K562 (cell line): ENCODE measurements around the gene AHSG. TPM values are rescaled to one million over a fixed set of nuclear protein-coding genes. Genes with fewer than 3 reads are reported as not detected.

Source experiments
- ATAC-seq: fragments of 200-7000 bp; cut with Tn5 transposase; 3 replicates; pipeline ENCODE4 v1.9.1; 2020; ENCODE audit warnings: moderate library complexity
- BruUV-seq: library from RNA; stranded (reverse); fragments of 400-500 nt; replicated peaks from 2 replicates; lab custom pipeline; 2021; lab: Mats Ljungman, UMichigan
- CTCF ChIA-PET: fragments of 300-600 bp; formaldehyde crosslinking; extraction: SDS; loops from one replicate; lab custom pipeline; 2021; ENCODE audit warnings: low intra/inter-chr PET ratio; lab: Yijun Ruan, JAX
- POLR2A ChIA-PET: fragments of 300-600, 350-650 bp; sonication (Branson Sonifier 250); formaldehyde crosslinking; extraction: SDS; loops from one replicate; lab custom pipeline; 2021; ENCODE audit warnings: antibody characterized with exemption, inconsistent platforms; lab: Yijun Ruan, JAX
- DNase-seq, 4 experiments: peaks; one replicate each; pipeline versions ENCODE4 v3.0.0 to v3.0.0-alpha.2; 2011 to 2018; ENCODE audit warnings: low spot score in 3 of 4, mixed read lengths in 3 of 4; ENCODE audit errors: extremely low read depth in 1 of 4
- FAIRE-seq: peaks from 2 replicates; lab custom pipeline; 2011; peaks lifted over from hg19 to GRCh38; lab: Jason Lieb, UNC
- H2AFZ ChIP-seq: 2 replicates; pipeline ENCODE4 v1.6.0; 2011; ENCODE audit warnings: low read depth, low read length, control low read depth, inconsistent platforms
- H3K27ac ChIP-seq: fragments of 200-600 bp; 3 replicates; pipeline ENCODE4 v1.8.0; 2011; ENCODE audit warnings: low read depth, mild to moderate bottlenecking, control low read depth, inconsistent platforms, low read length, moderate library complexity, mixed read lengths; ENCODE audit errors: extremely low read depth
- H3K27me3 ChIP-seq, 2 experiments: fragments of 300-600 bp in 1 of 2; 2 replicates in 1 of 2; 3 replicates in 1 of 2; pipeline versions ENCODE4 v1.6.0 to v1.8.0; 2011; ENCODE audit warnings: inconsistent platforms in 2 of 2, low read length in 2 of 2, mild to moderate bottlenecking in 1 of 2, mixed read lengths in 1 of 2, moderate library complexity in 1 of 2; ENCODE audit not compliant: control insufficient read depth in 2 of 2, insufficient read depth in 2 of 2
- H3K36me3 ChIP-seq: fragments of 300-600 bp; 3 replicates; pipeline ENCODE4 v1.8.0; 2011; ENCODE audit warnings: mild to moderate bottlenecking, low read length, inconsistent platforms; ENCODE audit not compliant: control insufficient read depth, insufficient read depth
- H3K4me1 ChIP-seq, 2 experiments: fragments of 200-600 bp in 1 of 2; replicated peaks in 1 of 2; 2 replicates in 1 of 2; 3 replicates in 1 of 2; pipeline versions ENCODE4 v1.5.1 to v1.8.0; 2011; ENCODE audit warnings: inconsistent platforms in 2 of 2, low read length in 2 of 2, mild to moderate bottlenecking in 1 of 2, mixed read lengths in 1 of 2, moderate library complexity in 1 of 2; ENCODE audit not compliant: control insufficient read depth in 2 of 2, insufficient read depth in 2 of 2
- H3K4me2 ChIP-seq: 2 replicates; pipeline ENCODE4 v1.6.1; 2011; ENCODE audit warnings: low read length, control low read depth, inconsistent platforms, mixed read lengths; ENCODE audit not compliant: insufficient read depth
- H3K4me3 ChIP-seq: fragments of 200-600 bp; sonication (generic), shearing (Covaris generic); 2 replicates; pipeline ENCODE4 v1.5.1; 2016; ENCODE audit warnings: control low read depth, inconsistent platforms
- H3K79me2 ChIP-seq: fragments of 200-600 bp; 3 replicates; pipeline ENCODE4 v1.8.0; 2011; ENCODE audit warnings: low read length, inconsistent platforms; ENCODE audit not compliant: control insufficient read depth, insufficient read depth
- H3K9ac ChIP-seq, 2 experiments: 2 replicates each; pipeline versions ENCODE4 v1.6.0 to v1.6.1; 2011; ENCODE audit warnings: low read depth in 2 of 2, low read length in 2 of 2, control low read depth in 1 of 2, inconsistent platforms in 1 of 2, mild to moderate bottlenecking in 1 of 2, mixed read lengths in 1 of 2; ENCODE audit not compliant: insufficient read depth in 1 of 2
- H3K9me1 ChIP-seq: one replicate; pipeline ENCODE4 v1.6.0; 2011; ENCODE audit warnings: inconsistent platforms, mild to moderate bottlenecking, low read length, moderate library complexity; ENCODE audit not compliant: control insufficient read depth, insufficient read depth
- H3K9me3 ChIP-seq: replicated peaks from 2 replicates; pipeline ENCODE4 v1.5.1; 2011; ENCODE audit warnings: low read depth, low read length, inconsistent platforms; ENCODE audit not compliant: control insufficient read depth, insufficient read depth
- H4K20me1 ChIP-seq: replicated peaks from 2 replicates; pipeline ENCODE4 v1.6.1; 2011; ENCODE audit warnings: low read length, inconsistent platforms, mixed read lengths; ENCODE audit not compliant: control insufficient read depth, insufficient read depth
- BRCA1 ChIP-seq, 2 experiments: fragments of 450-650 bp in 1 of 2; sonication (generic) in 1 of 2; formaldehyde crosslinking in 1 of 2; IDR thresholded peaks; 2 replicates each; pipeline versions ENCODE4 v1.5.0 to v1.6.1; 2017 to 2020; ENCODE audit warnings: mild to moderate bottlenecking in 1 of 2, missing genetic modification reagents in 1 of 2
- GATAD2B ChIP-seq: fragments of 450-650 bp; IDR thresholded peaks from 2 replicates; pipeline ENCODE4 v1.6.1; 2017; ENCODE audit warnings: mild to moderate bottlenecking, borderline replicate concordance
- L3MBTL2 ChIP-seq: fragments of 450-650 bp; IDR thresholded peaks from 2 replicates; pipeline ENCODE4 v1.6.1; 2016; ENCODE audit warnings: mild to moderate bottlenecking, moderate library complexity
- MAFG ChIP-seq: fragments of 450-650 bp; conservative IDR thresholded peaks from 2 replicates; pipeline ENCODE4 v1.6.1; 2016; ENCODE audit warnings: missing genetic modification characterization, missing compliant biosample characterization
- NFATC3 ChIP-seq: fragments of 450-650 bp; IDR thresholded peaks from 2 replicates; pipeline ENCODE4 v1.6.1; 2017; ENCODE audit warnings: mild to moderate bottlenecking
- PCBP1 ChIP-seq: fragments of 200-400 bp; formaldehyde crosslinking; IDR thresholded peaks from 2 replicates; pipeline ENCODE4 v1.6.1; 2018; ENCODE audit warnings: mild to moderate bottlenecking, low read depth, low read length; ENCODE audit not compliant: poor library complexity, severe bottlenecking
- PHF20 ChIP-seq: fragments of 450-650 bp; IDR thresholded peaks from 2 replicates; pipeline ENCODE4 v1.6.1; 2018; ENCODE audit not compliant: partially characterized antibody
- RAD51 ChIP-seq: fragments of 450-650 bp; IDR thresholded peaks from 2 replicates; pipeline ENCODE4 v1.7.1; 2016; ENCODE audit warnings: low read depth, mild to moderate bottlenecking, borderline replicate concordance
- SAFB2 ChIP-seq: fragments of 200-400 bp; formaldehyde crosslinking; IDR thresholded peaks from 2 replicates; pipeline ENCODE4 v1.6.1; 2018; ENCODE audit warnings: borderline replicate concordance, low read length, low read depth, moderate library complexity; ENCODE audit not compliant: severe bottlenecking
- SREBF2 ChIP-seq: sonication (generic); formaldehyde crosslinking; IDR thresholded peaks from 2 replicates; pipeline ENCODE4 v1.4.0; 2020; ENCODE audit warnings: mild to moderate bottlenecking, missing genetic modification reagents
- SRSF7 ChIP-seq: fragments of 200-400 bp; formaldehyde crosslinking; optimal IDR thresholded peaks from 2 replicates; pipeline ENCODE3; 2017; ENCODE audit warnings: mild to moderate bottlenecking, low read depth, low read length
- TCFL5 ChIP-seq: fragments of 250-450 bp; sonication (Bioruptor Pico); conservative IDR thresholded peaks from 2 replicates; pipeline ENCODE4 v1.6.1; 2021; ENCODE audit warnings: mild to moderate bottlenecking, moderate library complexity, matching md5 sums
- ZC3H4 ChIP-seq: sonication (generic); formaldehyde crosslinking; IDR thresholded peaks from 2 replicates; pipeline ENCODE4 v1.9.0; 2021; ENCODE audit warnings: missing genetic modification reagents, borderline replicate concordance
- ZFP30 ChIP-seq: fragments of 250-450 bp; sonication (Bioruptor Pico); IDR thresholded peaks from 2 replicates; pipeline ENCODE4 v1.8.0; 2022; ENCODE audit warnings: moderate library complexity, mild to moderate bottlenecking, inconsistent platforms, borderline replicate concordance
- ZFPM2 ChIP-seq: fragments of 250-450 bp; sonication (Bioruptor Pico); IDR thresholded peaks from 2 replicates; pipeline ENCODE4 v1.5.1; 2022; ENCODE audit warnings: mild to moderate bottlenecking
- ZNF778 ChIP-seq: fragments of 450-650 bp; formaldehyde crosslinking; IDR thresholded peaks from 2 replicates; pipeline ENCODE4 v1.4.0; 2020; ENCODE audit warnings: mild to moderate bottlenecking, moderate library complexity
- in situ Hi-C: fragments of 300-500 bp; cut with MboI; formaldehyde crosslinking; loops from 4 replicates; pipeline ENCODE4 v1.15.0; 2018; ENCODE audit warnings: inconsistent platforms, mixed read lengths
- intact Hi-C: fragments of 100-400 bp; cut with micrococcal nuclease; formaldehyde crosslinking; loops from 2 replicates; pipeline ENCODE4 v1.14.2; 2022
- polyA plus RNA-seq, 8 experiments: library from polyadenylated mRNA; depleted of rRNA in 4 of 8; stranded (reverse) in 5 of 8; unstranded in 3 of 8; fragments of >200 nt; fragmentation: Nextera tagmentation in 2 of 8; fragmentation: Illumina TruSeq in 1 of 8; extraction: Ambion mirVana in 2 of 8; extraction: Trizol in 1 of 8; gene quantifications; 2 replicates each; pipeline versions ENCODE4 v1.2.1 to v1.2.3, GENCODE V29; 2011 to 2014; ENCODE audit warnings: inconsistent platforms in 1 of 8, missing spikeins in 1 of 8
- total RNA-seq, 7 experiments: library from RNA; depleted of rRNA in 6 of 7; stranded (reverse); fragments of >200 nt in 6 of 7; fragmentation: Illumina TruSeq in 2 of 7; extraction: Trizol in 2 of 7; gene quantifications; 2 replicates each; pipeline versions ENCODE4 v1.2.1 to v1.2.3, GENCODE V29; 2011 to 2021; ENCODE audit warnings: low replicate concordance in 1 of 7
- TF ChIP-seq, protein P1 (sequence below): fragments of 250-450 bp; sonication (Bioruptor Pico); IDR thresholded peaks from 2 replicates; pipeline ENCODE4 v1.8.0; 2022; ENCODE audit warnings: moderate library complexity, mild to moderate bottlenecking, inconsistent platforms
- TF ChIP-seq, protein P2 (sequence below): conservative IDR thresholded peaks from 2 replicates; pipeline ENCODE4 v1.6.1; 2011; ENCODE audit warnings: low read depth, mild to moderate bottlenecking, low read length; ENCODE audit not compliant: control insufficient read depth
- TF ChIP-seq, protein P3 (sequence below): sonication (generic); formaldehyde crosslinking; IDR thresholded peaks from 2 replicates; pipeline ENCODE4 v1.8.0; 2022; ENCODE audit warnings: mild to moderate bottlenecking, low read depth, missing genetic modification reagents

The AHSG gene
- total and polyA plus RNA-seq, 9 of the 15 experiments (the other 6 are each of a cell fraction or from before 2014, with no cell fraction given): 0.69 TPM; not detected in 8

DNA sequence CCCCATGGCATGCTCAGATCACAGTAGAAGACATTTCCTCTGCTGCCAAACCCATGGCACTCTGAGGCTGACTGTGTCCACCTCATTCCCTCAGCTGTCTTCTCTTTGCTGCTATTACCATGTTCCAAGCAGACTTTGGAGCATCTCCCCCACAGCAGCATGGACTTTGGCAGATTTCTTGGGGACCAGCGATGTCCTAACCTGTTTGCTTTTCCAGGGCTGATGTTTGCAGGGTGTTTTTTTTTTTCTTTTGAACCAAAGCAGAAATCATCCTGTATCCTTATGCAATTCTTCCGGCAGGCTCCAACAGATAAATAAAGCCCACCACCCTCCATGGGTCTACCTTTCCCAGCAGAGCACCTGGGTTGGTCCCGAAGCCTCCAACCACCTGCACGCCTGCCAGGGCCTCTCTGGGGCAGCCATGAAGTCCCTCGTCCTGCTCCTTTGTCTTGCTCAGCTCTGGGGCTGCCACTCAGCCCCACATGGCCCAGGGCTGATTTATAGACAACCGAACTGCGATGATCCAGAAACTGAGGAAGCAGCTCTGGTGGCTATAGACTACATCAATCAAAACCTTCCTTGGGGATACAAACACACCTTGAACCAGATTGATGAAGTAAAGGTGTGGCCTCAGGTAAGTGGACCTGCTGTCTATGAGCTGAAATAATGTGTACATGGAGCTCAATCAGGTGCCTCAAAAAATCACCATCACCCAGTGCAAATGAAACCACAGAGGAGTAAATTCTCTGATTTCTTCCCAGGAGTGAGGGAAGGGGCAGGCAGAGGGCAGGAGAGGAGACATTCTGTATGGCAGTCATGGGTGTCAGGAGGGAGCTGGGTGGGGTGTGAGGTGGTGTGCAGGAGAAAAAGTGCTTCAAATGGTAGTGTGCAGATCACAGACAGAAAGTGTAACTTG is at the start of gene AHSG (continued):
- TF ChIP-seq, protein P1, sequence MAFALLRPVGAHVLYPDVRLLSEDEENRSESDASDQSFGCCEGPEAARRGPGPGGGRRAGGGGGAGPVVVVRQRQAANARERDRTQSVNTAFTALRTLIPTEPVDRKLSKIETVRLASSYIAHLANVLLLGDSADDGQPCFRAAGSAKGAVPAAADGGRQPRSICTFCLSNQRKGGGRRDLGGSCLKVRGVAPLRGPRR (CRISPR knock-in tag): no peak
- TF ChIP-seq SRSF7 (no peak), RAD51 (no peak), L3MBTL2 (no peak), ZFP30 (CRISPR knock-in tag) (no peak), BRCA1 (IDR thresholded peaks at IDR 0.05) (no peak), BRCA1 (CRISPR knock-in tag; IDR thresholded peaks at IDR 0.05) (no peak)

DNA sequence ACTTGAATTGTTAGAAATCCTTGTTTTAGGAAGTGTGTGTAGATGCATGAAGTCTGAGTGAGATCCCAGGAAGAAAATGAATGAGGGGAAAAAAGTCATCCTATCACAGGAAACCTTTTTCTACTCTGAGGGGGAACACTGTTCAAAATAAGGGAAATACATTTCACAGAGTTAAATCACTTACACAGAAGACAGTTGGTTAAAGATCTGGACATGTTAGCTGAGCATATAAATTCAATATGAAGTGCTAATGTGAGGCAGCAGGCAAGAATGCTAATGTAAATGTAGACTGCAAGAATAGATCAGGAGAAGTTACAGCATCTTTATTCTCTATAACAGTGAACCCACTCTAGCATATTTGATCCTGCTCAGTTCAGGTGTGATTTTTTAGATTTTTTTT is 48.3 kb upstream of the AHSG start:
- BruUV-seq: no TSS peak
- Histone ChIP-seq H3K36me3 (peaks cover 39% of the 10 kb centered on the region; the same call in 1 of the 3 replicates), H4K20me1 (no peaks in the 10 kb centered on the region), H2AFZ (no peak overlapping the region), H3K79me2 (peaks cover 52% of the 10 kb centered on the region), H3K9me1 (no peaks in the 10 kb centered on the region), H3K4me1 (peaks cover 3 to 11% of the 10 kb centered on the region in 2 experiments; a peak in 4 of 5 replicates), H3K9me3 (no peaks in the 10 kb centered on the region), H3K9ac (no peak overlapping the region), H3K27ac (no peak overlapping the region), H3K27me3 (no peaks in the 10 kb centered on the region), H3K4me3 (no peak overlapping the region), H3K4me2 (no peak overlapping the region)
- CTCF ChIA-PET: interaction anchor here (0.6 kb wide), 1 partner anchor 9 kb away, joined by 3 read pairs; no protein-coding TSS in a partner anchor
- DNase-seq (no peak), FAIRE-seq (no peak), ATAC-seq (no peak)
- in situ Hi-C loops (no loop called here), intact Hi-C loops (no loop called here)
- POLR2A ChIA-PET: interaction anchor here (1.0 kb wide), 1 partner anchor 13 kb away, joined by 3 read pairs; no protein-coding TSS in a partner anchor
- TF ChIP-seq PCBP1 (no peak), NFATC3 (no peak), SREBF2 (CRISPR knock-in tag) (no peak), SAFB2 (no peak), TCFL5 (CRISPR knock-in tag) (no peak), PHF20 (no peak), ZC3H4 (CRISPR knock-in tag) (no peak), GATAD2B (no peak), ZNF778 (no peak), MAFG (tag) (no peak), ZFPM2 (CRISPR knock-in tag) (no peak)
- TF ChIP-seq, protein P2, sequence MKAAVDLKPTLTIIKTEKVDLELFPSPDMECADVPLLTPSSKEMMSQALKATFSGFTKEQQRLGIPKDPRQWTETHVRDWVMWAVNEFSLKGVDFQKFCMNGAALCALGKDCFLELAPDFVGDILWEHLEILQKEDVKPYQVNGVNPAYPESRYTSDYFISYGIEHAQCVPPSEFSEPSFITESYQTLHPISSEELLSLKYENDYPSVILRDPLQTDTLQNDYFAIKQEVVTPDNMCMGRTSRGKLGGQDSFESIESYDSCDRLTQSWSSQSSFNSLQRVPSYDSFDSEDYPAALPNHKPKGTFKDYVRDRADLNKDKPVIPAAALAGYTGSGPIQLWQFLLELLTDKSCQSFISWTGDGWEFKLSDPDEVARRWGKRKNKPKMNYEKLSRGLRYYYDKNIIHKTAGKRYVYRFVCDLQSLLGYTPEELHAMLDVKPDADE: no peak
- TF ChIP-seq, protein P3, sequence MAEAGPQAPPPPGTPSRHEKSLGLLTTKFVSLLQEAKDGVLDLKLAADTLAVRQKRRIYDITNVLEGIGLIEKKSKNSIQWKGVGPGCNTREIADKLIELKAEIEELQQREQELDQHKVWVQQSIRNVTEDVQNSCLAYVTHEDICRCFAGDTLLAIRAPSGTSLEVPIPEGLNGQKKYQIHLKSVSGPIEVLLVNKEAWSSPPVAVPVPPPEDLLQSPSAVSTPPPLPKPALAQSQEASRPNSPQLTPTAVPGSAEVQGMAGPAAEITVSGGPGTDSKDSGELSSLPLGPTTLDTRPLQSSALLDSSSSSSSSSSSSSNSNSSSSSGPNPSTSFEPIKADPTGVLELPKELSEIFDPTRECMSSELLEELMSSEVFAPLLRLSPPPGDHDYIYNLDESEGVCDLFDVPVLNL: no peak
